NB4 (cell line): ENCODE measurements around the gene PRMT7.

Experiments
- MYC ChIP-seq: IDR thresholded peaks from 2 replicates; pipeline ENCODE4 v1.6.1; 2011; ENCODE audit warnings: low read depth, low read length
- POLR2A ChIP-seq: IDR thresholded peaks from 2 replicates; pipeline ENCODE4 v1.6.1; 2011; ENCODE audit warnings: mild to moderate bottlenecking; ENCODE audit not compliant: insufficient read length; ENCODE audit errors: extremely low read depth
- TF ChIP-seq, protein P1 (sequence below): IDR thresholded peaks from one replicate; pipeline ENCODE4 v1.5.1; 2012; ENCODE audit warnings: low read depth, low read length
- TF ChIP-seq, protein P2 (sequence below): IDR thresholded peaks from 2 replicates; pipeline ENCODE4 v1.6.1; 2011; ENCODE audit warnings: low read depth, low read length

- TF ChIP-seq, protein P1, sequence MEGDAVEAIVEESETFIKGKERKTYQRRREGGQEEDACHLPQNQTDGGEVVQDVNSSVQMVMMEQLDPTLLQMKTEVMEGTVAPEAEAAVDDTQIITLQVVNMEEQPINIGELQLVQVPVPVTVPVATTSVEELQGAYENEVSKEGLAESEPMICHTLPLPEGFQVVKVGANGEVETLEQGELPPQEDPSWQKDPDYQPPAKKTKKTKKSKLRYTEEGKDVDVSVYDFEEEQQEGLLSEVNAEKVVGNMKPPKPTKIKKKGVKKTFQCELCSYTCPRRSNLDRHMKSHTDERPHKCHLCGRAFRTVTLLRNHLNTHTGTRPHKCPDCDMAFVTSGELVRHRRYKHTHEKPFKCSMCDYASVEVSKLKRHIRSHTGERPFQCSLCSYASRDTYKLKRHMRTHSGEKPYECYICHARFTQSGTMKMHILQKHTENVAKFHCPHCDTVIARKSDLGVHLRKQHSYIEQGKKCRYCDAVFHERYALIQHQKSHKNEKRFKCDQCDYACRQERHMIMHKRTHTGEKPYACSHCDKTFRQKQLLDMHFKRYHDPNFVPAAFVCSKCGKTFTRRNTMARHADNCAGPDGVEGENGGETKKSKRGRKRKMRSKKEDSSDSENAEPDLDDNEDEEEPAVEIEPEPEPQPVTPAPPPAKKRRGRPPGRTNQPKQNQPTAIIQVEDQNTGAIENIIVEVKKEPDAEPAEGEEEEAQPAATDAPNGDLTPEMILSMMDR: no peak
- TF ChIP-seq, protein P2, sequence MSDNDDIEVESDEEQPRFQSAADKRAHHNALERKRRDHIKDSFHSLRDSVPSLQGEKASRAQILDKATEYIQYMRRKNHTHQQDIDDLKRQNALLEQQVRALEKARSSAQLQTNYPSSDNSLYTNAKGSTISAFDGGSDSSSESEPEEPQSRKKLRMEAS: no peak
- TF ChIP-seq POLR2A: no peak
- TF ChIP-seq MYC: no peak
Measured at GRCh38 chr16:68389006-68389405, 78.2 kb downstream of the PRMT7 start.
